Neuron (in vitro differentiated cells): ENCODE measurements around the gene CHDH.

ENCODE experiments used
- H2AFZ ChIP-seq: one replicate; pipeline ENCODE4 v1.6.1; 2013; ENCODE audit warnings: low read depth, mild to moderate bottlenecking, inconsistent platforms, low read length, moderate library complexity
- H3K27me3 ChIP-seq: one replicate; pipeline ENCODE4 v1.6.1; 2013; ENCODE audit warnings: low read length; ENCODE audit not compliant: insufficient read depth
- H3K36me3 ChIP-seq: one replicate; pipeline ENCODE4 v1.6.1; 2013; ENCODE audit warnings: low read length; ENCODE audit not compliant: insufficient read depth
- H3K4me1 ChIP-seq: one replicate; pipeline ENCODE4 v1.6.1; 2013; ENCODE audit warnings: low read length; ENCODE audit not compliant: insufficient read depth
- H3K4me3 ChIP-seq: 2 replicates; pipeline ENCODE4 v1.5.1; 2013; ENCODE audit warnings: mild to moderate bottlenecking, low read length, moderate library complexity
- H3K9me3 ChIP-seq: one replicate; pipeline ENCODE4 v1.6.1; 2013; ENCODE audit warnings: low read length

CHDH gene

DNA sequence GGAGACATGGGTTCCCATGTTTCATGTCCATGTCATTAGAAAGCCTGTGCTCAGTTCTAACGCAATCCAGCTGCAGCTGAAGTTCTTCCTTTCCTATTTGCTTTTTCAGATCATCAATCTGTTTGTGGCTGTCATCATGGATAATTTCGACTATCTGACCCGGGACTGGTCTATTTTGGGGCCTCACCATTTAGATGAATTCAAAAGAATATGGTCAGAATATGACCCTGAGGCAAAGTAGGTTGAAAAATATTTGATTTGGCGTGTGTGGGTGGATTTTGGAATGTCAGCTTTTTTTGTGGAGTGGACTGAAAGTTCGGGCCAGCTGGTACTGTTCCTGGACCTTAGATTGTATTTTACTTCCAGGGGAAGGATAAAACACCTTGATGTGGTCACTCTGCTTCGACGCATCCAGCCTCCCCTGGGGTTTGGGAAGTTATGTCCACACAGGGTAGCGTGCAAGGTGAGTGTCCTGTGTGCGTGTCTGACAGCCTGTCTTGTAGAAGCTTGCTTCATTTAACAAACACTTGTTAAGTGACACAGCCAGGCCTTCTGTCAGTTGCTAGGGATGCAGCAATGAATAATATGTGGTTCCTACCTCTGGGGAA is 69.6 kb downstream of the CHDH start:
- Histone ChIP-seq H3K4me1 (peaks cover 4% of the 10 kb centered on the region), H3K4me3 (no peak overlapping the region), H3K36me3 (no peaks in the 10 kb centered on the region), H2AFZ (no peak overlapping the region), H3K27me3 (no peaks in the 10 kb centered on the region), H3K9me3 (no peaks in the 10 kb centered on the region)

- Histone ChIP-seq H3K4me1 (peaks cover 4% of the 10 kb centered on the region), H3K36me3 (no peaks in the 10 kb centered on the region), H3K27me3 (no peaks in the 10 kb centered on the region), H3K4me3 (no peak overlapping the region), H2AFZ (no peak overlapping the region), H3K9me3 (no peaks in the 10 kb centered on the region)
These were observed 70.4 kb downstream of the CHDH start for GRCh38 chr3:53775834-53776251.

- no peaks in the 10 kb centered on the region for H3K27me3 ChIP-seq
- H2AFZ ChIP-seq: no peak overlapping the region
- H3K4me3 ChIP-seq: no peak overlapping the region
- no peaks in the 10 kb centered on the region for H3K36me3 ChIP-seq
- peaks cover 4% of the 10 kb centered on the region for H3K4me1 ChIP-seq
- no peaks in the 10 kb centered on the region for H3K9me3 ChIP-seq
These were observed 71.2 kb downstream of the CHDH start for GRCh38 chr3:53775018-53775417.

DNA sequence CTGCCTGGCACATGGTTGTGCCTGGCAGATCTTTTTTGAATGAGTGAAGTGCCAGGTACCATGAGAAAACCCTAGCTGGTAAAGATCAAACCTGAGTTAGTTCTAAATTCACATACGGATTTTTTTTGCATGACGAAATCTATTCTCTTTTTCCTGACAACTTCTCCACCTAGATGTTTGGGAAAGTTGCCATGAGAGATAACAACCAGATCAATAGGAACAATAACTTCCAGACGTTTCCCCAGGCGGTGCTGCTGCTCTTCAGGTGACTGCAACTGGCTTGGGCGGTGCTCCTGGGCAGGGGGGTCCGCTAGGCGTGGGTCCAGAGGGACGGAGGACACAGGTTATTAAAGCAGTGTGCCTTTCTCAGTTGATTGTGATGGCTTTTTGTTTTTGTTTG is 71.8 kb downstream of the CHDH start:
- no peaks in the 10 kb centered on the region for H3K36me3 ChIP-seq
- H3K27me3 ChIP-seq: no peaks in the 10 kb centered on the region
- H3K4me3 ChIP-seq: no peak overlapping the region
- no peaks in the 10 kb centered on the region for H3K9me3 ChIP-seq
- peaks cover 4% of the 10 kb centered on the region for H3K4me1 ChIP-seq
- no peak overlapping the region for H2AFZ ChIP-seq

GRCh38 chr3:53773611-53774368 is 72.4 kb downstream of the CHDH start:
- no peak overlapping the region for H3K4me3 ChIP-seq
- H2AFZ ChIP-seq: no peak overlapping the region
- H3K4me1 ChIP-seq: peaks cover 4% of the 10 kb centered on the region
- no peaks in the 10 kb centered on the region for H3K27me3 ChIP-seq
- no peaks in the 10 kb centered on the region for H3K9me3 ChIP-seq
- H3K36me3 ChIP-seq: no peaks in the 10 kb centered on the region

GRCh38 chr3:53773021-53773436 is 73.2 kb downstream of the CHDH start:
- Histone ChIP-seq H3K4me3 (no peak overlapping the region), H3K4me1 (peaks cover 5% of the 10 kb centered on the region), H3K9me3 (no peaks in the 10 kb centered on the region), H2AFZ (no peak overlapping the region), H3K27me3 (no peaks in the 10 kb centered on the region), H3K36me3 (no peaks in the 10 kb centered on the region)

DNA sequence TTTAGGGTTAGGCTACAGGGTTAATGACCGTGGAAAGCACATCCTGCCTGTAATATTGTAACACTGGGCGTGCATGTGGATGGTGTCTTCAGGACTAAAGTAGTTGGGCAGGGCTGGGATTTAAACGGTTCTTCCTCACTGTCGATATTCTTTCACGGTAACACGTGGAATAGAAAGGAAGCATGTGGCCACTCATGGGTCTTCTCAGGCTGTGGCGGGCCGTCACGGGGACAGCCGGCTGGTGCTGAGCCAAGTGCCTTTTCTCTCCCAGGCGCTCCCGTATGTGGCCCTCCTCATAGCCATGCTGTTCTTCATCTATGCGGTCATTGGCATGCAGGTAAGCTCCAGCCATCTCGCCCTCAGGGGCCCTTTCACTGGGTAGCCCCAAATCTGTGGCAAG is 73.7 kb downstream of the CHDH start:
- Histone ChIP-seq H3K27me3 (no peaks in the 10 kb centered on the region), H3K36me3 (no peaks in the 10 kb centered on the region), H3K4me3 (no peak overlapping the region), H2AFZ (no peak overlapping the region), H3K4me1 (peaks cover 10% of the 10 kb centered on the region), H3K9me3 (no peaks in the 10 kb centered on the region)

GRCh38 chr3:53768478-53769459 is 77.5 kb downstream of the CHDH start:
- Histone ChIP-seq H2AFZ (no peak overlapping the region), H3K9me3 (no peaks in the 10 kb centered on the region), H3K36me3 (no peaks in the 10 kb centered on the region), H3K4me3 (no peak overlapping the region), H3K4me1 (peaks cover 10% of the 10 kb centered on the region), H3K27me3 (no peaks in the 10 kb centered on the region)

- H3K4me3 ChIP-seq: no peak overlapping the region
- H3K9me3 ChIP-seq: no peaks in the 10 kb centered on the region
- no peak overlapping the region for H2AFZ ChIP-seq
- H3K4me1 ChIP-seq: peaks cover 6% of the 10 kb centered on the region
- no peaks in the 10 kb centered on the region for H3K27me3 ChIP-seq
- H3K36me3 ChIP-seq: no peaks in the 10 kb centered on the region
These were observed 79.5 kb downstream of the CHDH start for GRCh38 chr3:53766706-53767105.

GRCh38 chr3:53765753-53766152 is 80.5 kb downstream of the CHDH start:
- no peak overlapping the region for H3K4me3 ChIP-seq
- H3K4me1 ChIP-seq: peaks cover 6% of the 10 kb centered on the region
- H3K9me3 ChIP-seq: no peaks in the 10 kb centered on the region
- no peak overlapping the region for H2AFZ ChIP-seq
- no peaks in the 10 kb centered on the region for H3K36me3 ChIP-seq
- no peaks in the 10 kb centered on the region for H3K27me3 ChIP-seq

- H3K27me3 ChIP-seq: no peaks in the 10 kb centered on the region
These were observed 82.0 kb downstream of the CHDH start for GRCh38 chr3:53764026-53764775.

DNA sequence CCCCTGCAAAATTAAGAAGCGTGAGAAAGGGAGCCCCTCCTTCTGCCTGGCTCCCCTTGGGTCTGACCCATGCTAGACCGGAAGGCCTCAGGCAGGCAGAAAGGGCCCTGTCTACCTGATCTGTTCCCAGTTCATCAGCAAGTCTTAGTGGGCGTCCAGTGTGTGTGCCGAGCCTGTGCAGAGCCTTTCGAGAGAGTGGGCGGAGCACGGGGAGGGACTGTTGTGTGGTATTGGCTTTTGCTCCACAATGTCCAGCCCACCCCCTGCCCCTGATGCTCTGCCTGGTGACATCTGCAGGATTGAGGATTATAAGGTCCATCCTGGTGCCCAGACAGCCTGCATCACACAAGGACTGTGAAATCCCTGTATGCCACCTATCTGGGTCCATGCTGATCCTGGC is 82.9 kb downstream of the CHDH start:
- Histone ChIP-seq H3K9me3 (no peaks in the 10 kb centered on the region), H3K36me3 (no peaks in the 10 kb centered on the region), H2AFZ (no peak overlapping the region), H3K4me1 (peaks cover 6% of the 10 kb centered on the region), H3K4me3 (no peak overlapping the region), H3K27me3 (no peaks in the 10 kb centered on the region)

More at GRCh38 chr3:53764026-53764775, 82.0 kb downstream of the CHDH start:
- no peak overlapping the region for H2AFZ ChIP-seq
- no peak overlapping the region for H3K4me3 ChIP-seq
- no peaks in the 10 kb centered on the region for H3K9me3 ChIP-seq
- H3K36me3 ChIP-seq: no peaks in the 10 kb centered on the region
- peaks cover 6% of the 10 kb centered on the region for H3K4me1 ChIP-seq
